ENCODE results near the gene PHEX. TPM values are rescaled to one million over a fixed set of nuclear protein-coding genes. Genes with fewer than 3 reads are reported as not detected.

Gene PHEX
- total RNA-seq, 1 donor from 2014 or later = 0.48 TPM

GRCh38 chrX:22078117-22078516, 46.0 kb downstream of the PHEX start:
- H3K4me1 Mint-ChIP-seq (ENCODE audit: low read depth) = no peaks in the 10 kb centered on the region
- no peak overlapping the region for H3K4me3 Mint-ChIP-seq (ENCODE audit: low read depth)
- H3K36me3 Mint-ChIP-seq (ENCODE audit: insufficient read depth) = no peaks in the 10 kb centered on the region
- H3K9me3 Mint-ChIP-seq (ENCODE audit: low read depth) = peaks cover 3% of the 10 kb centered on the region
- TF ChIP-seq, protein P1, sequence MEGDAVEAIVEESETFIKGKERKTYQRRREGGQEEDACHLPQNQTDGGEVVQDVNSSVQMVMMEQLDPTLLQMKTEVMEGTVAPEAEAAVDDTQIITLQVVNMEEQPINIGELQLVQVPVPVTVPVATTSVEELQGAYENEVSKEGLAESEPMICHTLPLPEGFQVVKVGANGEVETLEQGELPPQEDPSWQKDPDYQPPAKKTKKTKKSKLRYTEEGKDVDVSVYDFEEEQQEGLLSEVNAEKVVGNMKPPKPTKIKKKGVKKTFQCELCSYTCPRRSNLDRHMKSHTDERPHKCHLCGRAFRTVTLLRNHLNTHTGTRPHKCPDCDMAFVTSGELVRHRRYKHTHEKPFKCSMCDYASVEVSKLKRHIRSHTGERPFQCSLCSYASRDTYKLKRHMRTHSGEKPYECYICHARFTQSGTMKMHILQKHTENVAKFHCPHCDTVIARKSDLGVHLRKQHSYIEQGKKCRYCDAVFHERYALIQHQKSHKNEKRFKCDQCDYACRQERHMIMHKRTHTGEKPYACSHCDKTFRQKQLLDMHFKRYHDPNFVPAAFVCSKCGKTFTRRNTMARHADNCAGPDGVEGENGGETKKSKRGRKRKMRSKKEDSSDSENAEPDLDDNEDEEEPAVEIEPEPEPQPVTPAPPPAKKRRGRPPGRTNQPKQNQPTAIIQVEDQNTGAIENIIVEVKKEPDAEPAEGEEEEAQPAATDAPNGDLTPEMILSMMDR (IDR thresholded peaks at IDR 0.05; ENCODE audit: unreplicated experiment) = no peak
- no peak overlapping the region for H3K27ac Mint-ChIP-seq
- DNase-seq (ENCODE audit: low spot score, unreplicated experiment) = no peak
- H3K27me3 Mint-ChIP-seq = no peaks in the 10 kb centered on the region

- peak; percentile 21 for DNase-seq (ENCODE audit: low spot score, unreplicated experiment)
- H3K27me3 Mint-ChIP-seq = no peaks in the 10 kb centered on the region
- no peaks in the 10 kb centered on the region for H3K4me1 Mint-ChIP-seq (ENCODE audit: low read depth)
- H3K9me3 Mint-ChIP-seq (ENCODE audit: low read depth) = peaks cover 10% of the 10 kb centered on the region
- TF ChIP-seq, protein P1 (IDR thresholded peaks at IDR 0.05; ENCODE audit: unreplicated experiment) = peak; percentile 82
- H3K36me3 Mint-ChIP-seq (ENCODE audit: insufficient read depth) = no peaks in the 10 kb centered on the region
- H3K27ac Mint-ChIP-seq = no peak overlapping the region
- no peak overlapping the region for H3K4me3 Mint-ChIP-seq (ENCODE audit: low read depth)
Measured at GRCh38 chrX:22081475-22082092, 49.5 kb downstream of the PHEX start.

GRCh38 chrX:22086003-22086402, 53.9 kb downstream of the PHEX start:
- Mint-ChIP-seq H3K27ac (no peak overlapping the region), H3K4me3 (ENCODE audit: low read depth) (no peak overlapping the region)
- no peak for DNase-seq (ENCODE audit: low spot score, unreplicated experiment)

GRCh38 chrX:22087011-22087557, 55.0 kb downstream of the PHEX start:
- no peak overlapping the region for H3K27ac Mint-ChIP-seq
- peaks cover 10% of the 10 kb centered on the region for H3K9me3 Mint-ChIP-seq (ENCODE audit: low read depth)
- TF ChIP-seq, protein P1 (IDR thresholded peaks at IDR 0.05; ENCODE audit: unreplicated experiment) = no peak
- no peak for DNase-seq (ENCODE audit: low spot score, unreplicated experiment)
- H3K4me3 Mint-ChIP-seq (ENCODE audit: low read depth) = no peak overlapping the region
- H3K27me3 Mint-ChIP-seq = no peaks in the 10 kb centered on the region
- no peaks in the 10 kb centered on the region for H3K4me1 Mint-ChIP-seq (ENCODE audit: low read depth)
- H3K36me3 Mint-ChIP-seq (ENCODE audit: insufficient read depth) = no peaks in the 10 kb centered on the region

More at GRCh38 chrX:22086003-22086402, 53.9 kb downstream of the PHEX start:
- TF ChIP-seq, protein P1 (IDR thresholded peaks at IDR 0.05; ENCODE audit: unreplicated experiment) = no peak
- Mint-ChIP-seq H3K36me3 (ENCODE audit: insufficient read depth) (no peaks in the 10 kb centered on the region), H3K4me1 (ENCODE audit: low read depth) (no peaks in the 10 kb centered on the region), H3K27me3 (no peaks in the 10 kb centered on the region), H3K9me3 (ENCODE audit: low read depth) (peaks cover 10% of the 10 kb centered on the region)

DNA sequence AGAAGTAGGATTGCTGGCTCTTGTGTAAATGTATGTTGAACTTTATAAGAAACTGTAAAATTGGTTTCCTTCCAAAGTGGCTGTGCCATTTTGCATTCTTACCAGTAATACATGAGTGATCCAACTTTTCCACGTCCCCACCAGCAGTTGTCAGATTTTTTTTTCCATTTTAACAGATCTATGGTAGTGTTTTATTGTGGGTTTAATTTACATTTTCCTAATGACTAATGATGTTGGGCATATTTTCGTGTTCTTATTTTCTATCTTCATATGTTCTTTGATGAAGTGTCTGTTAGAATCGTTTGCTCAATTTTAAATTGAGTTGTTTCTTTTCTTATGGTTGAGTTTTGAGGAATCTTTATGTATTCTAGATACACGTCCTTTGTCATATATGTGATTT, 56.2 kb downstream of the PHEX start:
- H3K9me3 Mint-ChIP-seq (ENCODE audit: low read depth) = peaks cover 7% of the 10 kb centered on the region
- DNase-seq (ENCODE audit: low spot score, unreplicated experiment) = no peak
- no peak overlapping the region for H3K27ac Mint-ChIP-seq
- no peaks in the 10 kb centered on the region for H3K4me1 Mint-ChIP-seq (ENCODE audit: low read depth)
- TF ChIP-seq, protein P1 (IDR thresholded peaks at IDR 0.05; ENCODE audit: unreplicated experiment) = no peak
- no peaks in the 10 kb centered on the region for H3K36me3 Mint-ChIP-seq (ENCODE audit: insufficient read depth)
- no peaks in the 10 kb centered on the region for H3K27me3 Mint-ChIP-seq
- no peak overlapping the region for H3K4me3 Mint-ChIP-seq (ENCODE audit: low read depth)
